SW480 (cell line): ENCODE data around the gene HES7.
"Not testable (repeated sequence)": the region's sequence is repeated elsewhere in the genome, so short reads cannot be mapped to it uniquely, and the experiment has no call there.

Source experiments
- DNase-seq: peaks from one replicate; pipeline ENCODE4 v3.0.0-alpha.2; 2016; ENCODE audit warnings: low spot score

HES7 gene

GRCh38 chr17:8123695-8124349 lies at the start of gene HES7:
Gene HES7, minus strand, starts transcription at chr17:8124106. Its CDS starts 22 bp downstream, at chr17:8124084.
- DNase-seq = peak; percentile 85

GRCh38 chr17:8173056-8173870 lies 49.4 kb upstream of the HES7 start:
- DNase-seq = peak; percentile 99

- not testable (repeated sequence) for DNase-seq
Measured at GRCh38 chr17:8170186-8170585, 46.3 kb upstream of the HES7 start.

- DNase-seq = no peak
Measured at GRCh38 chr17:8167526-8167925, 43.6 kb upstream of the HES7 start.

- DNase-seq = no peak
Measured at GRCh38 chr17:8166731-8167130, 42.8 kb upstream of the HES7 start.

GRCh38 chr17:8164815-8165131 lies 40.9 kb upstream of the HES7 start:
- DNase-seq = no peak

- DNase-seq = peak; percentile 84
Measured at GRCh38 chr17:8163978-8164814, 40.3 kb upstream of the HES7 start.

- no peak for DNase-seq
Measured at GRCh38 chr17:8162997-8163977, 39.4 kb upstream of the HES7 start.

- peak; percentile 56 for DNase-seq
Measured at GRCh38 chr17:8162233-8162996, 38.5 kb upstream of the HES7 start, which contains the start of gene VAMP2. Gene VAMP2, minus strand, starts transcription at chr17:8162948. Its CDS starts 69 bp downstream, at chr17:8162879.

- no peak for DNase-seq
Measured at GRCh38 chr17:8161289-8162232, 37.7 kb upstream of the HES7 start.

GRCh38 chr17:8160741-8161221 lies 36.9 kb upstream of the HES7 start:
- no peak for DNase-seq

- DNase-seq = no peak
Measured at GRCh38 chr17:8160224-8160577, 36.3 kb upstream of the HES7 start.

GRCh38 chr17:8159459-8160223 lies 35.7 kb upstream of the HES7 start:
- no peak for DNase-seq

- DNase-seq = no peak
Measured at GRCh38 chr17:8159032-8159400, 35.1 kb upstream of the HES7 start.

- peak; percentile 85 for DNase-seq
Measured at GRCh38 chr17:8158267-8159031, 34.5 kb upstream of the HES7 start.

- peak; percentile 100 for DNase-seq
Measured at GRCh38 chr17:8156246-8156992, 32.5 kb upstream of the HES7 start.

GRCh38 chr17:8155996-8156245 lies 32.0 kb upstream of the HES7 start:
- no peak for DNase-seq
